Endometrial microvascular endothelial cells (primary cell): ENCODE measurements around the gene RAPGEF2. TPM values are rescaled to one million over a fixed set of nuclear protein-coding genes. Genes with fewer than 3 reads are reported as not detected.
"Not testable (repeated sequence)": the region's sequence is repeated elsewhere in the genome, so short reads cannot be mapped to it uniquely, and the experiment has no call there.

ENCODE experiments used
- in situ Hi-C: cut with HindIII; loops from 2 replicates; pipeline ENCODE4 v1.10.0; 2017; ENCODE audit warnings: low sequenced_read_pairs, low pct_unique_long_range_greater_than_20kb; ENCODE audit errors: inconsistent ontology term
- total RNA-seq: library from RNA; depleted of rRNA; stranded (reverse); fragments of >200 nt; gene quantifications from one replicate; pipeline ENCODE4 v1.2.3, GENCODE V29; 2015; ENCODE audit errors: inconsistent ontology term

Gene RAPGEF2
- total RNA-seq, 1 donor from 2014 or later, result 43.6 TPM

GRCh38 chr4:159097144-159097543 lies 5.7 kb upstream of the RAPGEF2 start:
- in situ Hi-C loops, result no loop called here

- in situ Hi-C loops, result no loop called here
Observed at GRCh38 chr4:159097785-159098184, 5.1 kb upstream of the RAPGEF2 start.

GRCh38 chr4:159098482-159099127 lies 4.3 kb upstream of the RAPGEF2 start:
- in situ Hi-C loops, result no loop called here

DNA sequence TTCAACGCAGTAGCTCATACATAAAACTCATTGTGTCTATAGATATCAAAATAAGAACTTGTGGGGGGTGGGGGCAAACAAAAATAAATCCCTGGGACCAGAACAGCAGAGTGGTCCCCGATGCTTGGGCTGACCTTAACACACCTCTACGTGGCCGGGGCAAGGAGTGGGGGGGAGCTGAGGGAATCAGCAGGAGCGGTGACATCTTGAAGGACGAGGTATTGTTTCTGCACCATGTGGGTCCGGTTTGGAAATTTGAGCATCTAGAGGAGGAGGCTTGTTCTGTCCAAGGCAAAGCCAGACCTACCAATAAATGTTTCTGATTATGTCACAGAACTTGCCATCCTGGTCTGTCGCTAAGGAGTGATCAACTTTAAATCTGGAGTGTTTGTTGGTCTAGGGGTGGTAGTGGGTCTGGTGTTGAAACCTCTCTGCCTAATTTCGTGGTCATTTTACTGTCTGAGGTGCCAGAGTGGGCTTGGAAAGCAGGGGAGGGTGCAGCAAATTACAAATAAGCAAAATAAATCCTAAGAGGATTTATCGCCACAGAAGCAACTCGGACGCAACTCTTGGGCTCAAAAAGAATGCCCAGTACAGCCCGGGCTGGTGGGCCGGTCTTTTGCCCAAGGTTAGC lies 774 bp upstream of the RAPGEF2 start:
- in situ Hi-C loops, result loop anchor here (10.0 kb wide), 1 partner anchor 53 kb away; no protein-coding TSS in a partner anchor

DNA sequence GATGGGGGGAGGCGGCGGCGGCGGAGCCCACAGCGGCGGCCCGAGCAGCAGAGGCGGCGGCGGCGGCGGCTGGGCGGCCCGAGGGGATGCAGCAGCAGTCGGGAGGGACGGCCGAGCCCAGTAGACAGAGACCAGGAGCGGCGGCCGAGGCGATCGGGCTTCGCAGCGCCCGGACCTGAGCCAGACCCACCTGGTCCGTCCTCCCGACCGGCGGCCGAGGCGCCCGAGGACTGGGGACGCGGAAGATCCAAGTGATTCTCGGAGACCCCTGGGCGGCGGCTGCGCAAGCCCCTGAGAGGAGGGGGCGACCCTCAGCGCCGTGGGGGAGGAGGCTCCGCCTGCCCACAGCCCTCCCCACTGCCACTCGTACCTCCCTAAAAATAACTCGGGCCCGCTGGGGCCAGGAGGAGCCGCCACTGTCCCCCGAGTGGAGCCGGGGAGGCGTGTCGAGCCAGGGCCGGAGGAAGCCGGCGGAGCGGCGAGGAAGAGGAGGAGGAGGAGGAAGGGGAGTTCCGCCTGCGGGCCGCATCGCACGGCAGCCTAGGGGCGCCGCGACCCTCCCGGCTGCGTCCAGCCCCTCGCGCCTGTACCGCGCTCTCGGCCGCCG lies 608 bp downstream of the RAPGEF2 start:
- in situ Hi-C loops, result loop anchor here (10.0 kb wide), 1 partner anchor 51 kb away; no protein-coding TSS in a partner anchor

GRCh38 chr4:159104694-159105414 lies 2.0 kb downstream of the RAPGEF2 start:
- in situ Hi-C loops, result loop anchor here (10.0 kb wide), 1 partner anchor 50 kb away; no protein-coding TSS in a partner anchor

DNA sequence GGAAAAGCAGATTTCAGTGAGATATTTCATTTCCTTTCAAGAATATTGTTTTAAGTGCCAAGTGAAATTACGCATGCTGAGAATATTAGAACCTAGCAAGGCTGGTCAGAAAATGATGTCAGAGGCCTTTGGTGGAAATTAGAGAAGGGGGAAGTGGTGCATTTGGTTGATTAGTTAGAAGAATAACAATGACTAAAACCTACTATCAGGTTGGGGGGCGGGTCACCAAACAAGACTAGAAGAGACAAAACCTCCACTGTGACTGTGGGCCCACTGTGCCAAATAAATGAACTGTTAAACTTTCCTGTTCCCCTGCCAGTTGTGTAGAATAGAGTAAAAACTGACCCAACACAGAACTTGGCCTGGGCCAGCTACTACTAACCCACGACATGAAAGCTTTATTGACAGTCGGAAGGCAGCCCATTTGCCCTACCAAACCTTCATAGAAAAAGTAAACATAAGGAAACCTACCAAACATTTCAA lies 2.9 kb downstream of the RAPGEF2 start:
- in situ Hi-C loops, result loop anchor here (10.0 kb wide), 1 partner anchor 49 kb away; no protein-coding TSS in a partner anchor

GRCh38 chr4:159106636-159107035 lies 3.8 kb downstream of the RAPGEF2 start:
- in situ Hi-C loops, result loop anchor here (10.0 kb wide), 1 partner anchor 48 kb away; no protein-coding TSS in a partner anchor

DNA sequence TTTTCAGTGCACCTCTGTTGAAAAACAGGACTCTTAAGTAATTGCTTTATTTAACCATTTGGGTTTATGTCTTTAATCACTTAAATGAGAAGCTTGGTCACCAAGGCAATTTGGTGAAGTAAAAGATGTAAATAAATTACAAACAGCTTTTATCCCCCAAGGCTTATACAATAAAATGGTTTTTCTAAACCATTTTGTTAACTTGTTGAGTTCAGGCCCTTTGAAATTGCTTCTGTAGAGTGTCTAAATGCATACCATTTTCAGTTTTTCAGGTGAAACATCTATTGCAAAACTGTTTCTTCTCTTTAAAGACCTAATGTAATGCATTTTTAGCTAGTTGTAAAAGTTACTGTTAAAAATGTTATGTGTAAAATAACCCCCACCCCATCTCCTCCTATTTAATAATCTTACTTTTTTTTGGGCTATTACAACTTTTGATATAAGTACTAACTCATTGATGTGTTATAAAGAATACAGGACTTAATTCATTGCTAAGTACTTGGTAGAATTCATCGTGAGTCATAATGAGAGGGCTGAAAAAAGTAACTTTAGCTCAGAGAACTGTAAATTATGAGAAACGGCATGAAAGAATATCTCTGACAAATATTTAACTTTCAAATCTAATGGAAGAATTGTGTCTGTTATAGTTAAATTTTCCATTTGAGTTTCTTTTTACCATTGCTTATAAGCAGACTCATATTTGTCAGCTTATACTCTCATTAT lies 4.5 kb downstream of the RAPGEF2 start:
- in situ Hi-C loops, result loop anchor here (10.0 kb wide), 1 partner anchor 47 kb away; no protein-coding TSS in a partner anchor

DNA sequence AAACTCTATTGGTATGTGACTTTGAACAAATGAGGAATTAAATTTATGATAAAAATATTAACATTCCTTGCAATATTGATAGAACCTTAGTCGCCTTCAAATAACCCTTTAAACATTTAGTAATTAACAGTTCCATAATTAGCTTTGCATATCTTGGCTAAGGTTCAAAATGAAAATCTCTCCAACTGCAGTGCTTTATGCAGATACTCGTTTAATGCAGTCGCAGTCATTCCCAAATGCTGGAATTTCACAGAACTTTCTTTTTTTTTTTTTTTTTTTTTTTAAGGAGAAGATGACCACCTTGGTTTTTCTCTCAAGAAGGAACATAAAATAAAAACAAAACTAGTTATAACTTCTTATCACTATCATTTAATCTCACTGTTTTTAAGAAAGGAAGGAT lies 5.2 kb downstream of the RAPGEF2 start:
- in situ Hi-C loops, result loop anchor here (10.0 kb wide), 1 partner anchor 47 kb away; no protein-coding TSS in a partner anchor

GRCh38 chr4:159110961-159111360 lies 8.1 kb downstream of the RAPGEF2 start:
- in situ Hi-C loops, result no loop called here

GRCh38 chr4:159111416-159111815 lies 8.5 kb downstream of the RAPGEF2 start:
- in situ Hi-C loops, result no loop called here

GRCh38 chr4:159113366-159113765 lies 10.5 kb downstream of the RAPGEF2 start:
- in situ Hi-C loops, result not testable (repeated sequence)

DNA sequence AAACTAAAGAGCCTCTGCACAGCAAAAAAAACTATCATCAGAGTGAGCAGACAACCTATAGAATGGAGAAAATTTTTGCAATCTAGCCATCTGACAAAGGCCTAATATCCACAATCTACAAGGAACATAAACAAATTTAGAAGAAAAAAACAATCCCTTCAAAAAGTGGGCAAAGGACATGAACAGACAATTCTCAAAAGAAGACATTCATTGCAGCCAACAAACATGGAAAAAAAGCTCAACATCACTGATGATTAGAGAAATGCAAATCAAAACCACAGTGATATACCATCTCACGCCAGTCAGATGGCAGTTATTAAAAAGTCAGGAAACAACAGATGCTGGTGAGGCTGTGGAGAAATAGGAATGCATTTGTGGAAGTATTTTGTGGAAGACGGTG lies 13.2 kb downstream of the RAPGEF2 start:
- in situ Hi-C loops, result not testable (repeated sequence)

DNA sequence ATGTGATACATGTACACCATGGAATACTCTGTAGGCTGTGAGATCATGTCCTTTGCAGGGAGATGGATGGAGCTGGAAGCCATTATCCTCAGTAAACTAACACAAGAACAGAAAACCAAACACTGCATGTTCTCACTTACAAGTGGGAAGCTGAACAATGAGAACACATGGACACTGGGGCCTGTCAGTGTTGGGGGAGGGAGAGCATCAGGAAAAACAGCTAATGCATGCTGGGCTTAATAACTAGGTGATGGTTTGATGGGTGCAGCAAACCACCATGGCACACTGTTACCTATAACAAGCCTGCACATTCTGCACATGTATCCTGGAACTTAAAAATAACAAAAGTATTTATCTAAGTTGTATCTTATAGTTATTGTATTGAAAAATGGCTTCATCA lies 13.8 kb downstream of the RAPGEF2 start:
- in situ Hi-C loops, result not testable (repeated sequence)

GRCh38 chr4:159117564-159117963 lies 14.7 kb downstream of the RAPGEF2 start:
- in situ Hi-C loops, result no loop called here

GRCh38 chr4:159117968-159118367 lies 15.1 kb downstream of the RAPGEF2 start:
- in situ Hi-C loops, result no loop called here

GRCh38 chr4:159121371-159121770 lies 18.5 kb downstream of the RAPGEF2 start:
- in situ Hi-C loops, result no loop called here
